CD4-positive, alpha-beta T cell treated with Interleukin-15 for 4 hours (primary cell): ENCODE data around the gene CELF5.
"Not testable (repeated sequence)": the region's sequence is repeated elsewhere in the genome, so short reads cannot be mapped to it uniquely, and the experiment has no call there.

ENCODE experiments used
- DNase-seq: peaks from one replicate; pipeline ENCODE4 v3.0.0-alpha.2; 2020; ENCODE audit warnings: low spot score

The CELF5 gene

GRCh38 chr19:3292958-3293529 is 68.6 kb downstream of the CELF5 start:
- no peak for DNase-seq

GRCh38 chr19:3293560-3293959 is 69.1 kb downstream of the CELF5 start:
- no peak for DNase-seq

DNA sequence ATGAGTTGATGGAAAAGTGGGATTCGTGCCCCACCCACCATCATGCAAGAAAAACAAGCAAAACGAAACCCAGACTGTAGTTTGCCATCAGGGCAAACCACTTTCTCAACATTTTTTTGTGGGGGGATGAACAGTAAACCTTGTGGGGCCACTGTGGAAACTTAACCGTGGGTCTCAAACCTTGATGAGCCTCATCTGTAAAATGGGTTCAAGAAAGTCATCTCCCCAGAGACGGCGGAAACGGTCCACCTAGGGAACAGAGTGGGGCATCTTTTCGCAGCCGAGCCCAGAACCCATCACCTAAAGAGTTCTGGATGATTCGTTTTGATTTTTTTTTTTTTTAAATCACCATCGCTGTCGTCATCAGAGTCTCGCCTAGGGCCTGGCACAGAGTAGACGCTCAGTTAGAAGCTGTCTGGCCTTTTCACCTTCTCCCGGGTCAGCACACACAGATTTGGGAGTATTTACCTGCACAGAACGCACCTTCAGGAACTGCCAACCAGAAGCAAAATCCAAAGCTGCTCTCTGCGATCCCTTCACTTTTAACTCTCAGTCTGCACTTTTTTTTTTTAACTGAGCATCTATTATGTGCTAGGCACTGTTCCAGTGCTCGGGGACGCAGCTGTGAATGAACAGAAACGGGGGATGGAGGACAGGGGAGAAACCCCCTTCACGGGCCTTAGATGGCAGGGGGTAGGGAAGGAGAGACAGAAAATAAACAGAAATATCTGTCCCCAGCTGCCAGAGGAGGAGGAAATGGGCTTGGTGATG is 69.8 kb downstream of the CELF5 start:
- no peak for DNase-seq

GRCh38 chr19:3295581-3295980 is 71.1 kb downstream of the CELF5 start:
- no peak for DNase-seq

- no peak for DNase-seq
Measured at GRCh38 chr19:3296034-3296433, 71.6 kb downstream of the CELF5 start.

GRCh38 chr19:3296446-3296845 is 72.0 kb downstream of the CELF5 start:
- DNase-seq: no peak

GRCh38 chr19:3298853-3299449 is 74.5 kb downstream of the CELF5 start:
- no peak for DNase-seq

DNA sequence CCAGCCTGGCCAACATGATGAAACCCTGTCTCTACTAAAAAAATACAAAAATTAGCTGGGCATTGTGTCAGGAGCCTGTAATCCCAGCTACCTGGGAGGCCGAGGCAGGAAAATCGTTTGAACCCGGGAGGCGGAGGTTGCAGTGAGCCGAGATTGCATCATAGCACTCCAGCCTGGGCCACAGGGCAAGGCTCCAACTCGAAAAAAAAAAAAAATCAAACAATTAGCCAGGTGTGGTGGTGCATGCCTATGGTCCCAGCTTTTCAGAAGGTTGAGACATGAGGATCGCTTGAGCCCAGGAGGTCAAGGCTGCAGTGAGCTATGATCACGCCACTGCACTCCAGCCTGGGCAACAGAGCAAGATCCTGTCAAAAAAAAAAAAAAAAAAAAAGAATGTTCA is 76.1 kb downstream of the CELF5 start:
- DNase-seq: not testable (repeated sequence)

DNA sequence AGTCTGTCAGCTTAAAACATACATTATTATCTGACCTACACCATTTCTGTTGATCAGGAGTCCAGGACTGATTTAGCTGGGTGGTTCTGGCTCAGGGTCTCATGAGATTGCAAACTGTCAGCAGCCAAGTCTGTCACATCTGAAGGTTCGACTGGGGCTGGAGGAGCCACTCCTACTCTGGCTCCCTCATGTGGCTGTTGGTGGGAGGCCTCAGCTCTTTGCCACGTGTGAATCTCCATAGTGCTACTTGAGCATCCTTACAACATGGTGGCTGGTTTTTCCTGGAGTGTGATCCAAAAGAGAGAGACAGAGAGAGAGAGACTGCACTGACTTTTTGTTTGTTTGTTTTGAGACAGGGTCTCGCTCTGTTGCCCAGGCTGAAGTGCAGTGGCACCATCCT is 78.3 kb downstream of the CELF5 start:
- no peak for DNase-seq

- peak; percentile 72 for DNase-seq
Measured at GRCh38 chr19:3304871-3305423, 80.5 kb downstream of the CELF5 start.

- no peak for DNase-seq
Measured at GRCh38 chr19:3309724-3310123, 85.3 kb downstream of the CELF5 start.

GRCh38 chr19:3310280-3310679 is 85.8 kb downstream of the CELF5 start:
- no peak for DNase-seq

DNA sequence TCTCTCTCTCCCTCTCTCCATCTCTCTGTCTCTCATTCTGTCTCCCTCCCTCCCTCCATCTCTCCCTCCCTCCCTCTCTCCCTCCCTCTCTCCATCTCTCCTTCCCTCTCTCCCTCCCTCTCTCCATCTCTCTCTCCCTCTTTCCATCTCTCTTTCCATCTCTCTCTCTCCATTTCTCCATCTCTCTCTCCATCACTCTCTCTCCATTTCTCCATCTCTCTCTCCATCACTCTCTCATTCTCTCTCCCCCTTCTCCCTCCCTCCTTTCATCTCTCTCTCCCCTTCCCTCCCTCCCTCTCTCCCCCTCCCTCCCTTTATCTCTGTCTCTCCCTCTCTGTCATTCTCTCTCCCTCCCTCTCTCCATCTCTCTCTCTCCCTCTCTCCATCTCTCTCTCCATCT is 86.2 kb downstream of the CELF5 start:
- no peak for DNase-seq

DNA sequence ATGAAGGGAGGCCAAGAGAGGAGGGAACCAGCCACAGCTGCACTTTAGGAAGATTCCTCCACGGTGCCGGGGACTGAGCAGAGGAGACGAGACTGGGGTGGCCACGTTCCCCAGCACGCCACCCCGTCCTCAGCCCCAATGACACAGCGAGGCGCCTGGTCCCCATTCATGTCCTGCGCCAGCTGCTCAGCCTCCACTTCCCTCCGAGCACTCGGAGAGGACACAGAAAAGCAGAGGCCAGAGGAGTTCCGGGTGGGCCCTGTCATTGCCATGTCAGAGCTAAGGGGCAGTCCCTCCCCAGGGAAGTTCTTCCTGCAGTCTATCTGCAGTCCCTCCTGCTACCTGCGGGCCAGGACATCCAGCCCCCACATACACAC is 88.7 kb downstream of the CELF5 start:
- no peak for DNase-seq

GRCh38 chr19:3314962-3315675 is 90.7 kb downstream of the CELF5 start:
- no peak for DNase-seq

DNA sequence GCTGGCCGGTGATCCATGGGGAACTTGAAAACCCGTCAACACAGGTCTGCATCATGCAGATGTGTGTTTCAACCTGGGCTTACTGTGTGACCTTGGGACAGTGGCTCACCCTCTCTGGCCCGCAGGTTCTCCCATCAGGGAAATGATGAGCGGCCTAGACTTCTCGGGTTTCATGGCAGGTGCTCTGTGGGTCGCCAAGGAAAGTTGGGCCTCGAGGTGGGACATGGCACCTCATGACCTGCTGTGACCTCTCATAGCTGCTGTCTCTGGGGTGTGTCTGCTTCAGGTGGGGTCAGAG is 91.2 kb downstream of the CELF5 start:
- DNase-seq: no peak

- DNase-seq: no peak
Measured at GRCh38 chr19:3316132-3316648, 91.7 kb downstream of the CELF5 start.

- DNase-seq: no peak
Measured at GRCh38 chr19:3316659-3317207, 92.3 kb downstream of the CELF5 start.

DNA sequence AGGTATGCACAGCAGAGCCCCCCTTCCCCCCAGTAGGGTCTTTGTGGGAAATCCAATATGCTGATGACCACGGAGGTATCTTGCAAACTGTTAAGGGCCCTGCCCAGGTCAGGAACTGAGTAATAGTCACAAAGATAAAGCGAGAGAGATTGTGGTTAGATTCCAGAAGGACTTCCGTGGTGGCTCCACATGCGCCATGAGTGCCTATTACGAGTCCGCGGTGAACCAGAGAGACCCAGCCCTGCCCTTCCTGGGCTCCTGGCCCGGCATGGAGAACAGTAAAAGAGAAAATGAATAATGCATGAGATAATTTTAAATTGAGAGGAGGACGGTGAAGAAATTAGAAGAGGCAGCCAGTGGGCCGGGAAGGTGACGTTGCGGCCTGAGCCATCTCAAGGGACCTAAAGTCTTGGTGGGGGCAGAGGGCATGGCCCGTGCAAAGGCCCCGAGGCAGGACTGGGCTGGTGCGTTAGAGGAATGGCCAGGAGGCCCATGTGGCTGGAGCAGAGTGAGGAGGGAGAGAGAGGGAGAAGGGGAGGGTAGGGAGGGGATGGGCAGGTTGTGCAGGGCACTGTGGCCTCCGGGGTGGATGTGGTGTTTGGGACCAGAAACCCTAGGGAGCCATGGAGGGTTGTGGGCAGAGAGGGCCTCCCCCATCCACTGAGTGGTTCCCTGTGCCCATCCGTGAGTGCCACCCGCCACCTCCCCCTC is 95.3 kb downstream of the CELF5 start:
- no peak for DNase-seq

DNA sequence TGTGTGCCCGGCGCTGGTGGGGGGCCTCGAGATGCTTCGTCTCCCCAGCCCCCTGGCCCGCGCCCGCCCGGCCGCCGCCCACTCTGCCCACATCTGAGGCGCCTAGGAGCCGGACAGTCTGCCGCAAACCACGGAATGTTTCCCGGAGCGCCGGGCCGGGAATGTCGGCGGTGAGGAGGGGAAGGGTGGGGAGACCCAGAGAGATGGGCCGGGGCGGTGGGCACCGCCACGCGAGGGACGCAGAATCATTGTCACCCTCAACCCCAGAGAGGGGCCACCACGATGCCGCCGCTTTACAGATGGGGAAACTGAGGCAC is 95.9 kb downstream of the CELF5 start:
- no peak for DNase-seq

GRCh38 chr19:3320853-3321252 is 96.4 kb downstream of the CELF5 start:
- DNase-seq: no peak

DNA sequence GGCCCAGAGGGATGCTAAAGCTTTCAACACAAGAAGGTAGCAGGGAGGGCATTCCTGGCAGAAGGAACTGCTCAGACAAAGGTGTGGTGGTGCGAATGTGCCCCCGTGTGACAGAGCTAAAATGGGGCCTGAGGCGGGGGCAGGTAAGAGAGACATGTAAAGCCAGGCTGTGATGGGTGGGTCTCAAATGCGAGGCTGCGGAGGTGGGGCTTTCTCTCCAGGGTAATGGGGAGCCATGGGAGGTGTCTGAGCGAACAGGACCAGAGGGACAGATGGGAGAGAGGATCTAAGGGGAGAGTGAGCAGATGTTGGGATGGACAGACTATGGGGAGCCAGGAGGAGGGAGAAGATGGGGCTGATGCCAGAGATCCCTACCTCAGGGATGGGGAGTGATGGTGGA is 97.2 kb downstream of the CELF5 start:
- DNase-seq: no peak
